ENCODE data around the gene OPN4. TPM values are rescaled to one million over a fixed set of nuclear protein-coding genes. Genes with fewer than 3 reads are reported as not detected.

The OPN4 gene
- total RNA-seq, 1 donor from 2014 or later: not detected

GRCh38 chr10:86663576-86664339, 9.4 kb downstream of the OPN4 start:
- Histone ChIP-seq H3K9me3 (no peaks in the 10 kb centered on the region), H3K27ac (no peak overlapping the region), H3K36me3 (no peaks in the 10 kb centered on the region), H3K27me3 (no peaks in the 10 kb centered on the region), H3K4me3 (no peak overlapping the region), H3K4me1 (no peaks in the 10 kb centered on the region)
- no peak for TF ChIP-seq CTCF (IDR thresholded peaks at IDR 0.05)
- DNase-seq: no peak
- intact Hi-C loops (cut with DNase I): no loop called here
- no peak for ATAC-seq

- Histone ChIP-seq H3K36me3 (no peaks in the 10 kb centered on the region), H3K9me3 (no peaks in the 10 kb centered on the region), H3K27me3 (no peaks in the 10 kb centered on the region), H3K4me3 (no peak overlapping the region), H3K27ac (no peak overlapping the region), H3K4me1 (no peaks in the 10 kb centered on the region)
- no peak for ATAC-seq
- DNase-seq: no peak
- intact Hi-C loops (cut with DNase I): no loop called here
- TF ChIP-seq CTCF (IDR thresholded peaks at IDR 0.05): no peak
These were observed 10.2 kb downstream of the OPN4 start for GRCh38 chr10:86664341-86665217.

GRCh38 chr10:86665218-86665607, 10.9 kb downstream of the OPN4 start:
- no peak for TF ChIP-seq CTCF (IDR thresholded peaks at IDR 0.05)
- H3K4me1 ChIP-seq: no peaks in the 10 kb centered on the region
- no peak overlapping the region for H3K27ac ChIP-seq

GRCh38 chr10:86665868-86666267, 11.5 kb downstream of the OPN4 start:
- Histone ChIP-seq H3K27ac (no peak overlapping the region), H3K27me3 (no peaks in the 10 kb centered on the region), H3K4me3 (no peak overlapping the region), H3K4me1 (no peaks in the 10 kb centered on the region), H3K36me3 (no peaks in the 10 kb centered on the region), H3K9me3 (no peaks in the 10 kb centered on the region)
- DNase-seq (no peak), ATAC-seq (no peak)
- intact Hi-C loops (cut with DNase I): no loop called here
- TF ChIP-seq CTCF (IDR thresholded peaks at IDR 0.05): no peak

More at GRCh38 chr10:86665218-86665607, 10.9 kb downstream of the OPN4 start:
- Histone ChIP-seq H3K9me3 (no peaks in the 10 kb centered on the region), H3K27me3 (no peaks in the 10 kb centered on the region), H3K4me3 (no peak overlapping the region), H3K36me3 (no peaks in the 10 kb centered on the region)
- no peak for DNase-seq
- intact Hi-C loops (cut with DNase I): no loop called here
- no peak for ATAC-seq

GRCh38 chr10:86666538-86666937, 12.2 kb downstream of the OPN4 start:
- Histone ChIP-seq H3K27me3 (no peaks in the 10 kb centered on the region), H3K4me1 (no peaks in the 10 kb centered on the region), H3K27ac (no peak overlapping the region), H3K9me3 (no peaks in the 10 kb centered on the region), H3K4me3 (no peak overlapping the region), H3K36me3 (no peaks in the 10 kb centered on the region)
- DNase-seq (no peak), ATAC-seq (no peak)
- intact Hi-C loops (cut with DNase I): no loop called here
- TF ChIP-seq CTCF (IDR thresholded peaks at IDR 0.05): no peak

All from upper lobe of right lung (tissue), 1 donor.